Omental fat pad (tissue), 4 donors: ENCODE data around the gene DOK5. TPM values are rescaled to one million over a fixed set of nuclear protein-coding genes. Genes with fewer than 3 reads are reported as not detected.

Source experiments
- ATAC-seq: fragments of 150-250 bp; one replicate; pipeline ENCODE4 v1.9.1; 2016; ENCODE audit warnings: mild to moderate bottlenecking, moderate library complexity; ENCODE audit not compliant: low FRiP score
- DNase-seq: peaks from one replicate; pipeline ENCODE4 v3.0.0-alpha.2; 2019; ENCODE audit warnings: low spot score
- CTCF ChIP-seq, 3 donors: fragments of 450-650 bp; IDR thresholded peaks; one replicate each; pipeline ENCODE4 v1.5.1; 2016 to 2017; ENCODE audit warnings: antibody characterized with exemption in 3 of 3, mild to moderate bottlenecking in 3 of 3, moderate library complexity in 2 of 3
- total RNA-seq, 4 donors: library from RNA; depleted of rRNA; stranded (reverse); fragments of >200 nt; gene quantifications; one replicate each; pipeline ENCODE4 v1.1.0, GENCODE V29; 2016

DOK5 gene
- total RNA-seq, 4 donors from 2014 or later: 1.9 to 10.2 (median 2.1) TPM

GRCh38 chr20:54539521-54540046, 64.2 kb downstream of the DOK5 start:
- ATAC-seq: no peak
- DNase-seq: no peak
- TF ChIP-seq CTCF (IDR thresholded peaks at IDR 0.05): no peak

- ATAC-seq (no peak), DNase-seq (no peak)
These were observed 68.0 kb downstream of the DOK5 start for GRCh38 chr20:54543369-54543768.

GRCh38 chr20:54545676-54546358, 70.4 kb downstream of the DOK5 start:
- TF ChIP-seq CTCF (IDR thresholded peaks at IDR 0.05): no peak
- DNase-seq (no peak), ATAC-seq (no peak)

More at GRCh38 chr20:54543369-54543768, 68.0 kb downstream of the DOK5 start:
- TF ChIP-seq CTCF (IDR thresholded peaks at IDR 0.05): no peak

GRCh38 chr20:54548849-54549248, 73.5 kb downstream of the DOK5 start:
- no peak for TF ChIP-seq CTCF (IDR thresholded peaks at IDR 0.05)
- no peak for DNase-seq
- ATAC-seq: no peak

GRCh38 chr20:54549658-54550326, 74.4 kb downstream of the DOK5 start:
- ATAC-seq: no peak
- no peak for DNase-seq
- no peak for TF ChIP-seq CTCF (IDR thresholded peaks at IDR 0.05)

- ATAC-seq: no peak
- TF ChIP-seq CTCF (IDR thresholded peaks at IDR 0.05): no peak
These were observed 75.5 kb downstream of the DOK5 start for GRCh38 chr20:54550776-54551396.

More at GRCh38 chr20:54550776-54551396, 75.5 kb downstream of the DOK5 start:
- DNase-seq: no peak
